ENCODE results near the gene DTYMK. TPM values are rescaled to one million over a fixed set of nuclear protein-coding genes. Genes with fewer than 3 reads are reported as not detected.

Gene DTYMK
- total RNA-seq, 6 experiments from 2014 or later, result 56.8 to 84.2 (median 76.1) TPM

DNA sequence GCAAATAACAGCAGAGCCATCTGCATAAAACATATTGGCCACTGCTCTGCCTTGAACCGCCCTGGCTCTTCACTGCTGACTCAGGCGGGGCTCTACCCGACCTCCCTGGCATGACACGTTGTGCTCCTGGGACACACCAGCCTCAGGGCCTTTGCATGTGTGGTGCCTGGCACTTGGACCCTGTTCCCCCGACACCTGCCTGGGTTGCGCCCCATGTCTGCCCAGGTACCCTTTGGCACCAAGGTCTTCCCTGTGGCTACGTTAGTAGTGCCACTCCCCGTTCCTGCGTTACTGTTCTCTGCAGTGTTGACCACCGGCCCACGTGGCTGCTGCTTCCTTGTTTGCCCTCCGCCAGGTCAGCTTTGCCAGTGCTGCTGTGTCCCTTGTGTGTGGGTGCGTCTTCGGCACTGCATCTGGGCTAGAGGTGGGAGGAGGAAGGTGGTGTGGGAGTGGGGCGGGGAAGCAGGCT lies 28.8 kb downstream of the DTYMK start:
- H3K36me3 Mint-ChIP-seq (ENCODE audit: low read depth), result peaks cover 25% of the 10 kb centered on the region

GRCh38 chr2:241656190-241656741 lies 30.3 kb downstream of the DTYMK start:
- DNase-seq, result no peak
- no peaks in the 10 kb centered on the region for H3K9me3 Mint-ChIP-seq
- H3K27me3 Mint-ChIP-seq (ENCODE audit: insufficient read depth), result peaks cover 1% of the 10 kb centered on the region; the same call in 1 of the 2 replicates
- peaks cover 29% of the 10 kb centered on the region for H3K36me3 Mint-ChIP-seq (ENCODE audit: low read depth)
- TF ChIP-seq, protein P1, sequence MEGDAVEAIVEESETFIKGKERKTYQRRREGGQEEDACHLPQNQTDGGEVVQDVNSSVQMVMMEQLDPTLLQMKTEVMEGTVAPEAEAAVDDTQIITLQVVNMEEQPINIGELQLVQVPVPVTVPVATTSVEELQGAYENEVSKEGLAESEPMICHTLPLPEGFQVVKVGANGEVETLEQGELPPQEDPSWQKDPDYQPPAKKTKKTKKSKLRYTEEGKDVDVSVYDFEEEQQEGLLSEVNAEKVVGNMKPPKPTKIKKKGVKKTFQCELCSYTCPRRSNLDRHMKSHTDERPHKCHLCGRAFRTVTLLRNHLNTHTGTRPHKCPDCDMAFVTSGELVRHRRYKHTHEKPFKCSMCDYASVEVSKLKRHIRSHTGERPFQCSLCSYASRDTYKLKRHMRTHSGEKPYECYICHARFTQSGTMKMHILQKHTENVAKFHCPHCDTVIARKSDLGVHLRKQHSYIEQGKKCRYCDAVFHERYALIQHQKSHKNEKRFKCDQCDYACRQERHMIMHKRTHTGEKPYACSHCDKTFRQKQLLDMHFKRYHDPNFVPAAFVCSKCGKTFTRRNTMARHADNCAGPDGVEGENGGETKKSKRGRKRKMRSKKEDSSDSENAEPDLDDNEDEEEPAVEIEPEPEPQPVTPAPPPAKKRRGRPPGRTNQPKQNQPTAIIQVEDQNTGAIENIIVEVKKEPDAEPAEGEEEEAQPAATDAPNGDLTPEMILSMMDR (IDR thresholded peaks at IDR 0.05), result no peak
- H3K27ac Mint-ChIP-seq, result no peak overlapping the region
- no peak overlapping the region for H3K4me3 Mint-ChIP-seq
- no peaks in the 10 kb centered on the region for H3K4me1 Mint-ChIP-seq (ENCODE audit: low read depth)

More for the DNA sequence above, 28.8 kb downstream of the DTYMK start:
- Mint-ChIP-seq H3K4me1 (ENCODE audit: low read depth) (no peaks in the 10 kb centered on the region), H3K27me3 (ENCODE audit: insufficient read depth) (peaks cover 1% of the 10 kb centered on the region; the same call in 1 of the 2 replicates), H3K27ac (no peak overlapping the region), H3K9me3 (no peaks in the 10 kb centered on the region), H3K4me3 (no peak overlapping the region)
- TF ChIP-seq, protein P1 (IDR thresholded peaks at IDR 0.05), result no peak
- DNase-seq, result no peak

GRCh38 chr2:241655516-241656189 lies 31.0 kb downstream of the DTYMK start:
- H3K4me1 Mint-ChIP-seq (ENCODE audit: low read depth), result no peaks in the 10 kb centered on the region
- H3K36me3 Mint-ChIP-seq (ENCODE audit: low read depth), result peaks cover 32% of the 10 kb centered on the region
- peaks cover 1% of the 10 kb centered on the region; the same call in 1 of the 2 replicates for H3K27me3 Mint-ChIP-seq (ENCODE audit: insufficient read depth)
- H3K27ac Mint-ChIP-seq, result no peak overlapping the region
- no peaks in the 10 kb centered on the region for H3K9me3 Mint-ChIP-seq
- DNase-seq, result no peak
- no peak overlapping the region for H3K4me3 Mint-ChIP-seq
- TF ChIP-seq, protein P1 (IDR thresholded peaks at IDR 0.05), result no peak

- Mint-ChIP-seq H3K9me3 (no peaks in the 10 kb centered on the region), H3K4me3 (no peak overlapping the region), H3K27ac (no peak overlapping the region), H3K36me3 (ENCODE audit: low read depth) (peaks cover 25% of the 10 kb centered on the region), H3K27me3 (ENCODE audit: insufficient read depth) (peaks cover 1% of the 10 kb centered on the region; the same call in 1 of the 2 replicates), H3K4me1 (ENCODE audit: low read depth) (no peaks in the 10 kb centered on the region)
- TF ChIP-seq, protein P1 (IDR thresholded peaks at IDR 0.05), result no peak
- DNase-seq, result no peak
These were observed 32.1 kb downstream of the DTYMK start for GRCh38 chr2:241654551-241654950.

- Mint-ChIP-seq H3K4me1 (ENCODE audit: low read depth) (no peaks in the 10 kb centered on the region), H3K4me3 (no peak overlapping the region), H3K27ac (no peak overlapping the region), H3K9me3 (no peaks in the 10 kb centered on the region), H3K36me3 (ENCODE audit: low read depth) (peaks cover 17% of the 10 kb centered on the region), H3K27me3 (ENCODE audit: insufficient read depth) (peaks cover 1% of the 10 kb centered on the region; the same call in 1 of the 2 replicates)
- DNase-seq, result no peak
- TF ChIP-seq, protein P1 (IDR thresholded peaks at IDR 0.05), result no peak
These were observed 33.3 kb downstream of the DTYMK start for GRCh38 chr2:241653210-241653750.
